Stimulated activated CD8-positive, alpha-beta memory T cell treated with anti-CD3 and anti-CD28 coated beads, Interleukin-7, amount 100 ng/mL, for 4 hours (primary cell): ENCODE results near the gene SAPCD2.
"Not testable (repeated sequence)": the region's sequence is repeated elsewhere in the genome, so short reads cannot be mapped to it uniquely, and the experiment has no call there.

Experiments
- DNase-seq, 2 donors: peaks; one replicate each; pipeline ENCODE4 v3.0.0-alpha.2; 2020; ENCODE audit warnings: low read depth in 2 of 2

Gene SAPCD2

GRCh38 chr9:137070201-137070905, at the start of gene SAPCD2:
SAPCD2 (minus strand) TSS chr9:137070557; CDS start chr9:137070460, 97 bp downstream.
- DNase-seq: peak; percentile 74 to 80

- not testable (repeated sequence) for DNase-seq
Measured at GRCh38 chr9:137118092-137118603, 47.8 kb upstream of the SAPCD2 start.

- DNase-seq: no peak
Measured at GRCh38 chr9:137117269-137117731, 46.9 kb upstream of the SAPCD2 start.

- no peak for DNase-seq
Measured at GRCh38 chr9:137116728-137117127, 46.4 kb upstream of the SAPCD2 start.

GRCh38 chr9:137116027-137116507, 45.7 kb upstream of the SAPCD2 start:
- no peak for DNase-seq

- no peak for DNase-seq
Measured at GRCh38 chr9:137115394-137116026, 45.2 kb upstream of the SAPCD2 start.

GRCh38 chr9:137114613-137115393, 44.4 kb upstream of the SAPCD2 start, which contains the start of gene DPP7:
DPP7 (minus strand) TSS chr9:137114733; CDS start chr9:137114713, 20 bp downstream.
- DNase-seq: peak; percentile 38 to 81

- no peak for DNase-seq
Measured at GRCh38 chr9:137114220-137114612, 43.9 kb upstream of the SAPCD2 start.

GRCh38 chr9:137113385-137114159, 43.2 kb upstream of the SAPCD2 start:
- peak in 1 of 2 donors; percentile 24 for DNase-seq

- no peak for DNase-seq
Measured at GRCh38 chr9:137112564-137113384, 42.4 kb upstream of the SAPCD2 start.

- no peak for DNase-seq
Measured at GRCh38 chr9:137111788-137112563, 41.6 kb upstream of the SAPCD2 start.

GRCh38 chr9:137110911-137111787, 40.8 kb upstream of the SAPCD2 start:
- no peak for DNase-seq

- no peak for DNase-seq
Measured at GRCh38 chr9:137110147-137110910, 40.0 kb upstream of the SAPCD2 start.

- DNase-seq: no peak
Measured at GRCh38 chr9:137109250-137110146, 39.1 kb upstream of the SAPCD2 start.

- DNase-seq: no peak
Measured at GRCh38 chr9:137108608-137109249, 38.4 kb upstream of the SAPCD2 start.

- DNase-seq: no peak
Measured at GRCh38 chr9:137107982-137108381, 37.6 kb upstream of the SAPCD2 start.
